RWPE1 (cell line): ENCODE results near the gene ZNF146.
"Not testable (repeated sequence)": the region's sequence is repeated elsewhere in the genome, so short reads cannot be mapped to it uniquely, and the experiment has no call there.

Experiments used
- CTCF ChIA-PET: fragments of 350-600 bp; sonication (Branson Sonifier 250); formaldehyde crosslinking; extraction: SDS; loops from one replicate; lab custom pipeline; 2021; lab: Yijun Ruan, JAX
- POLR2A ChIA-PET: fragments of 400-600 bp; formaldehyde crosslinking; extraction: SDS; loops from one replicate; lab custom pipeline; 2020; ENCODE audit warnings: antibody characterized with exemption; ENCODE audit not compliant: low non-redundant PET; lab: Yijun Ruan, JAX
- DNase-seq: peaks from one replicate; pipeline ENCODE4 v3.0.0; 2012; ENCODE audit warnings: low spot score
- H3K27ac ChIP-seq: fragments of 450-650 bp; 2 replicates; pipeline ENCODE4 v1.5.1; 2017
- TF ChIP-seq, protein P1 (sequence below): fragments of 450-650 bp; conservative IDR thresholded peaks from 2 replicates; pipeline ENCODE4 v1.5.1; 2017; ENCODE audit warnings: low read depth, mild to moderate bottlenecking

ZNF146 gene

DNA sequence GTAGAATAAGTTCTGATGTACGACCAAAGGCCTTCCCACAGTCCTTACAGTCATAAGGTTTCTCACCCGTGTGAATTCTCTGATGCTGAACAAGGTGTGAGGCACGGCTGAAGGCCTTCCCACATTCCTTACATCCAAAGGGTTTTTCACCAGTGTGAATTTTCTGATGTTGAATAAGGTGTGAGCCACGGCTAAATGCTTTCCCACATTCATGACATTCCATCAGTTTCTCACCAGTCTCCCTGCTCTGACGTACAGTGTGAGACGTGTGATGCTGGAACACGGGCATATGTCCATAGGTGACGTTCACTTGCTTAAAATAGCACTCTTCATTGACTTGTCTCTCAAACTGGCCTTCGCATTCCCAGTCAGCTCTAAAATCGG lies 31.7 kb upstream of the ZNF146 start:
- H3K27ac ChIP-seq, result no peak overlapping the region
- no peak for DNase-seq
- ChIA-PET POLR2A (no interaction called here), CTCF (interaction anchor here (0.7 to 1.7 kb wide), 2 partner anchors 55 to 56 kb away, joined by 3 to 5 read pairs; no protein-coding TSS in a partner anchor)
- TF ChIP-seq, protein P1, sequence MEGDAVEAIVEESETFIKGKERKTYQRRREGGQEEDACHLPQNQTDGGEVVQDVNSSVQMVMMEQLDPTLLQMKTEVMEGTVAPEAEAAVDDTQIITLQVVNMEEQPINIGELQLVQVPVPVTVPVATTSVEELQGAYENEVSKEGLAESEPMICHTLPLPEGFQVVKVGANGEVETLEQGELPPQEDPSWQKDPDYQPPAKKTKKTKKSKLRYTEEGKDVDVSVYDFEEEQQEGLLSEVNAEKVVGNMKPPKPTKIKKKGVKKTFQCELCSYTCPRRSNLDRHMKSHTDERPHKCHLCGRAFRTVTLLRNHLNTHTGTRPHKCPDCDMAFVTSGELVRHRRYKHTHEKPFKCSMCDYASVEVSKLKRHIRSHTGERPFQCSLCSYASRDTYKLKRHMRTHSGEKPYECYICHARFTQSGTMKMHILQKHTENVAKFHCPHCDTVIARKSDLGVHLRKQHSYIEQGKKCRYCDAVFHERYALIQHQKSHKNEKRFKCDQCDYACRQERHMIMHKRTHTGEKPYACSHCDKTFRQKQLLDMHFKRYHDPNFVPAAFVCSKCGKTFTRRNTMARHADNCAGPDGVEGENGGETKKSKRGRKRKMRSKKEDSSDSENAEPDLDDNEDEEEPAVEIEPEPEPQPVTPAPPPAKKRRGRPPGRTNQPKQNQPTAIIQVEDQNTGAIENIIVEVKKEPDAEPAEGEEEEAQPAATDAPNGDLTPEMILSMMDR, result no peak

DNA sequence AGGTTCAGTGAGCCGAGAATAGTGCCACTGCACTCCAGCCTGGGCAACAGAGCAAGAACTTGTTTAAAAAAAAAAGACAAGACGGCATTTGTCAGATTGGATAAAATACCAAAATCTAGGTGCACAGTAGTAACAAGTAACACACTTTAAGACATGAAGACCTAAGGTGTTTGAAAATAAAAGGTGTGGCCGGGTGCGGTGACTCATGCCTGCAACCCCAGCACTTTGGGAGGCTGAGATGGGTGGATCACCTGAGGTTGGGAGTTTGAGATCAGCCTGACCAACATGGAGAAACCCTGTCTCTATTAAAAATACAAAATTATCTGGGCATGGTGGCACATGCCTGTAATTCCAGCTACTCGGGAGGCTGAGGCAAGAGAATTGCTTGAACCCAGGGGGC lies 28.2 kb upstream of the ZNF146 start:
- DNase-seq, H3K27ac ChIP-seq, POLR2A ChIA-PET, CTCF ChIA-PET: not testable (repeated sequence)

DNA sequence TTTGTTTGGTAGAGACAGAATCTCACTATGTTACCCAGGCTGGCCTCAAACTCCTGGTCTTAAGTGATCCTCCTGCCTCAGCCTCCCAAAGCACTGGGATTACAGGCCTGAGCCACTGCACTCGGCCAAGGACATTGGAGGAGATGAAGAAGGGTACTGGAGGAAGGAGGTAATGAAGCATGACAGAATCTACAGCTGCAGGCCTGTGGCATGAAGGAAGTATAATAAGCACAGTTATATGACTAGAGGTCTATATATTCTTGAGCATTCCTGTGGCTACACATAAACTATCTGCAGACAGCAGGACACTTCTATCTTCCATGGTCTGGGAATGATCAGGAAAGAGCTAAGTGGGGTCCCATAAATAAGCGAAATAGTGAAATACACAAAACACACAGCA lies 18.7 kb upstream of the ZNF146 start:
- no peak overlapping the region for H3K27ac ChIP-seq
- DNase-seq, result no peak
- TF ChIP-seq, protein P1, result no peak
- ChIA-PET CTCF (no interaction called here), POLR2A (no interaction called here)

DNA sequence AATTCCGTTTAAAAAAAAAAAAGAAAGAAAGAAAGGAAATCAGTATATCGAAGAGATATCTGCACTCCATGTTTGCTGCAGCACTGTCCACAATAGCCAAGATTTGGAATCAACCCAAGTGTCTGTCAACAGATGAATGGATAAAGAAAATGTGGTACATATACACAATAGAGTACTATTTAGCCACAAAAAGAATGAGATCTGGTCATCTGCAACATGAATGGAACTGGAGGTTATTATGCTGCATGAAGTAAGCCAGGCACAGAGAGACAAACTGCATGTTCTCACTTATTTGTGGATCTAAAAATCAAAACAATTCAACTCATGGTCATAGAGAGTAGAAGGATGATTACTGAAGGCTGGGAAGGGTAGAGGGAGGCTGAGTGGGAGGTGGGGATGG lies 16.8 kb upstream of the ZNF146 start:
- H3K27ac ChIP-seq, result no peak overlapping the region
- ChIA-PET CTCF (interaction anchor here (0.6 kb wide), 1 partner anchor 92 kb away, joined by 3 read pairs; no protein-coding TSS in a partner anchor), POLR2A (no interaction called here)
- DNase-seq, result no peak
- TF ChIP-seq, protein P1, result no peak

DNA sequence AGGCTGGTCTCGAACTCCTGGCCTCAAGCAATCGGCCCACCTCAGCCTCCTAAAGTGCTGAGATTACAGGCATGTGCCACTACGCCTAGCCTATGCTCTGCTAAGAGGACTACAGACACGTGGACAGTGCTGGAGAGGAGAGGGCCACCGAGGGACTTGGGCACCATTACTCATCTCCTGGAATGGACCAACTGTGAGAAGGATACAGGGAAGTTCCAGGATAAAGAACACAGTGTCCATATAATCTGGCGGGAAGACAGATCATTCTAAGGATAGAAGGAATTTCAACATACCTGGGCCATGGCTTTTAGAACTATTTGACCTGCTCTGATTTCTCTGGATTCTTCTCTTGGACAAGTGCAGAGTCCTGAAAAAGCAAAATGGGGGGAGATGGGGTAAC lies 13.2 kb upstream of the ZNF146 start:
- CTCF ChIA-PET, result no interaction called here
- POLR2A ChIA-PET, result interaction anchor here (0.7 kb wide), 1 partner anchor 8 kb away, joined by 4 read pairs; no protein-coding TSS in a partner anchor
- no peak overlapping the region for H3K27ac ChIP-seq
- DNase-seq, result no peak
- TF ChIP-seq, protein P1, result no peak

DNA sequence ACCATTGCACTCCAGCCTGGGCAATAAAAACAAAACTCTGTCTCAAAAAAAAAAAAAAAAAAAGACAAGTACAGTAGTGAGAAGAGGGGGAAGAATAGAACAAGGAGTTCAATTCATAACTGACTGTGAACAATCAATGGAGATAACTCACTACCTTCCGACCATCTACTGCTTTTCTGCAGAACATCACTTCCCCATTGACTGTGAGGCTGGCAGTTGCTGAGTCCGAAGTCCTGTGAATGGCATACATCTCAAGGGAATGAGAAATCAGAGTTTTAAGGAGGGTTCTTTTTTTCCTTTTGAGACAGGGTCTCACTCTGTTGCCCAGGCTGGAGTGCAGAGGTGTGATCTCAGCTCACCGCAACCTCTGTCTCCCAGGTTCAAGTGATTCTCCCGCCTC lies 11.6 kb upstream of the ZNF146 start:
- H3K27ac ChIP-seq, result no peak overlapping the region
- ChIA-PET POLR2A (no interaction called here), CTCF (interaction anchor here (0.7 kb wide), 1 partner anchor 143 kb away, joined by 6 read pairs; no protein-coding TSS in a partner anchor)
- DNase-seq, result no peak
- TF ChIP-seq, protein P1, result no peak

DNA sequence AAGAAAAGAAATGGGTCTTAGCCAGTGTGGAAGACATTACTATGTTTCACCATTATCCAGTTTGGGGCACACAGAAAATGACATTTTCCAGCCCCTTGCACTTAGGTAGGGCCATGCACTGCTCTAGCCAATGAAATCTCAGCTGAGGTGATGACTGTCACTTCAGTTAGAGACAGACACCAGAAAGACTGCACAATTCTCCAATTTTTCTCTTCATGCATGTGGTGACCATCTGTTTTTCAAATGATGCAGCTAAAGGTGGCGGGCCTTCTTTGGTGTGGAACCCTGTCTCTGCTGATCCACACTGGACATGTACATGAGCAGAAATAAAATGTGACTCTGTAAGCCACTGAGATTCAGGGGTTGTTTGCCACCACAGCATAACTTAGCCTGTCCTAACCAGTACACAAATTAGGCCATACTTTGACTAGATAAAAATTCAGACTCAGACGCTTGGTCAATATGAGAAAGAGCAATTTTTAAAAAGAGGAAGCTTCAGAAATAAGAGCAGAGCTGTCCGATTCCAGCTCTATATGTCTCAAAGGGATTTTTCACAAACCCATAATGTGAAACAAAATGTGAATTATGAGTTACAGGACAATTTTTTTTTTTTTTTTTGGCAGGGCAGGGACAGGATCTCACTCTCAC lies 7.2 kb upstream of the ZNF146 start:
- H3K27ac ChIP-seq, result no peak overlapping the region
- POLR2A ChIA-PET, result no interaction called here
- CTCF ChIA-PET, result no interaction called here
- TF ChIP-seq, protein P1, result no peak
- DNase-seq, result no peak
